ENCODE measurements around the gene SMO.
A peak's percentile ranks its signal among the peaks of the same experiment; 100 is the strongest.

The SMO gene

DNA sequence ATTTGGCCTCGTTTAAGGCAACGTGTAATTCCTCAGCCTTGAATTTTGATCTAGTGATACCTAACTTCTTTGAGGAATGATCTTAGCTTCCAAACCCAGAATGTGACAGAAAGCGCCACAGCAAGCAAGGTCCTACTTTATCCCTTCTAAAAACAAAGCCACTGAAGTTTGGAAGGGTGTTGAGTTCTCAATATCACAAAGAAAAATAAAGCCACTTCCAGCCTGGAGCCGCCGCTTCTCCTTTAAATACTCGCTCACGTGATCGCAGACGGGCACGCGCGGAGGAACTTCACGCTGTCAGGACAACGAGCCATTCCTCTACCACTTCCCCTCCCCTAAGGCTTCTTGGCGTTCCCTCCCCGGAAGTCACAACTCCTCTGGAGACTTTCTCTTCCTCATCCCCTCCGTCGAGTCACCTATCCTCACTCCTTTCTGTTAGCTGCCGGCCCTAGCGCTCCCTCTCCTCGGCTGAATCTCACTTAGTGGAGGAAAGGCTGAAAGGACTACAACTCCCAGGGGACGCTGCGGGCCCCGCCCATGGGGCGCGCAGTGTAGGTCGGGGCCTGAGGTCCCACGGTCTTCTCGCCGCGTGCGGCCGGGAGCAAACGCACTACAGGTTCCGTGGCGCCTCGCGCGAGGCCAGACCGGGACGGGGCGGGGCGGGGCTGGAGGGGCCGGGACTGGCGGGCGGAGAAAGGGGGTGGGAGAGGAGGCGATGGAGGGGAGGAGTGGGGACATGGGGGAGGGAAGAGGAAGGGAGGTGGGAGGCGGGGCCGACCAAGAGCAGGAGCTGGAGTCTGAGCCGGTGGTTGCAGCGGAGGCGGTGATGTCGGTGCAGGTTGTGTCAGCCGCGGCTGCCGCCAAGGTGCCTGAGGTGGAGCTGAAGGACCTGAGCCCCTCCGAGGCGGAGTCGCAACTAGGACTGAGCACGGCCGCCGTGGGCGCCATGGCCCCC, 36.1 kb downstream of the SMO start, which contains the start of gene AHCYL2:
Gene AHCYL2, plus strand, starts transcription at position 780 of the 955 bp plus-strand sequence.
- peak within 1 kb of the TSS; percentile 88 for H3K4me3 ChIP-seq (ENCODE audit: low read depth, low read length)
- H3K36me3 ChIP-seq (ENCODE audit: control insufficient read depth, insufficient read depth, low read length): no peaks in the 10 kb centered on the region
- peak within 1 kb of the TSS; percentile 76 for H3K27ac ChIP-seq (ENCODE audit: low read depth, low read length)
- peaks cover 9% of the 10 kb centered on the region for H3K4me1 ChIP-seq (ENCODE audit: control insufficient read depth, insufficient read depth, low read length)
- H3K9ac ChIP-seq (ENCODE audit: low read depth, low read length): peak within 1 kb of the TSS; percentile 59
- no peaks in the 10 kb centered on the region for H3K9me3 ChIP-seq (ENCODE audit: control insufficient read depth, insufficient read depth, low read length)
- 0 out of 2 replicates have a peak, but pooled peaks cover 3% of the 10 kb centered on the region for H3K27me3 ChIP-seq (ENCODE audit: control insufficient read depth, insufficient read depth, low read length)

DNA sequence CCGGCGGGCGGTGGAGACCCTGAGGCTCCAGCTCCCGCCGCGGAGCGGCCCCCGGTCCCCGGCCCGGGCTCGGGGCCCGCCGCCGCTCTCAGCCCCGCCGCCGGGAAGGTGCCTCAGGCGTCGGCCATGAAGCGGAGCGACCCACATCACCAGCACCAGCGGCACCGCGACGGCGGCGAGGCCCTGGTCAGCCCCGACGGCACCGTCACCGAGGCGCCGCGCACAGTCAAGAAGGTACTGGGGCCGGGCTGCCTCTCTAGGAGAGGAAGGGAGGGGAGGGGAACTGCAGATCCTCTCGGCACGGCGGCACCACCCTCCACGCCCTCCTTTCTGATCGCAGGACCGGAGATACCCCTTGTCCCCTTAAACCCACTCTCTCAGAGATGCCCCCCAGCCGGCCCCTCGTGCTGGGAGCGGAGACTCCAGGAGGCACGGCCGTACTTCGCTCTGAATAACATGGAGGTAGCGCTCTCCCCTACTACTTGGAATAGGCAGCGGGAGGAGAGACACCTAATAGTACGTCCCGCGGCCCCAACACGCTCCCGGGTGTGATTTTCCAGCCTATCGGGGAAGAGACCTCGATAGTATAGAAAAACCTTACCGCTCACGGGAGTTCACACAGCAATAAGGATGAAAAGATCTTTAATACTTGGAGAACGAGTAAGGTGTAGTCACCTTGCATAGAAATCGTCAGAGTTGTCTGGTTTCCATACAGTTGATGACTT, 36.9 kb downstream of the SMO start:
- Histone ChIP-seq H3K36me3 (ENCODE audit: control insufficient read depth, insufficient read depth, low read length) (no peaks in the 10 kb centered on the region), H3K27me3 (ENCODE audit: control insufficient read depth, insufficient read depth, low read length) (0 out of 2 replicates have a peak, but pooled peaks cover 3% of the 10 kb centered on the region), H3K9ac (ENCODE audit: low read depth, low read length) (peak overlapping the region; percentile 59), H3K27ac (ENCODE audit: low read depth, low read length) (peak overlapping the region; percentile 76), H3K4me3 (ENCODE audit: low read depth, low read length) (peak overlapping the region; percentile 88), H3K4me1 (ENCODE audit: control insufficient read depth, insufficient read depth, low read length) (peaks cover 9% of the 10 kb centered on the region), H3K9me3 (ENCODE audit: control insufficient read depth, insufficient read depth, low read length) (no peaks in the 10 kb centered on the region)

DNA sequence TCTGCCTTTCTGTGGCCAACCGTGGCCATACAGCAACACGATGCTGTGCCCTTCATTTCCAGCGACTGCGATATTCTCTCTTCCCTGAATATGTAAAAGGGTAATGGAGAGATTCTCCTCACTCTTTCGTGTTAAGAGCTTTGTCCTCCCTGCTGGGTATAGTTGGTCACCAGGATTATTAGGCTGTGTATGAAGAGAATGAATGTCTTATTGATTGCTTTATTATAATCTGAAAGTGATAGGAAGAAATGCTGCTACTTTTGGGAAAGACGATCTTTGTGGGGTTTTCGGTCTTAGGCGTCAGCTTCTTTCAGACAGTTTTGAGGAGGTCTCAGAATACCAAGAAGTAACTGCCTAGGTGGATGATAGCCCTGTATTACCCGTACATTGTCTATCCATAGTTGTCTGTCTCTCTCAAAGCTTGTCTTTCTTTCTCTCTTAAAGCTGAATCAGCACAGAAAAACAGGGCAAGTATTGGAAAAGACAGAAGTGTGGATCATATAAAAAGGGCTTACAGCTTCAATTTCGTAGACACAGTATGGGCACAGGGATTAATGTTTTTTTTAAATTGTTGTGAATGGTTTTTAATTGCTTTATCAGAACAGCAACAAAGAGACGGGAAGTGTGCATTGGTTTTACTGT, 37.6 kb downstream of the SMO start:
- Histone ChIP-seq H3K4me1 (ENCODE audit: control insufficient read depth, insufficient read depth, low read length) (peaks cover 9% of the 10 kb centered on the region), H3K9me3 (ENCODE audit: control insufficient read depth, insufficient read depth, low read length) (no peaks in the 10 kb centered on the region), H3K36me3 (ENCODE audit: control insufficient read depth, insufficient read depth, low read length) (no peaks in the 10 kb centered on the region), H3K4me3 (ENCODE audit: low read depth, low read length) (peak overlapping the region; percentile 88), H3K9ac (ENCODE audit: low read depth, low read length) (peak overlapping the region; percentile 59), H3K27ac (ENCODE audit: low read depth, low read length) (no peak overlapping the region), H3K27me3 (ENCODE audit: control insufficient read depth, insufficient read depth, low read length) (0 out of 2 replicates have a peak, but pooled peaks cover 3% of the 10 kb centered on the region)

DNA sequence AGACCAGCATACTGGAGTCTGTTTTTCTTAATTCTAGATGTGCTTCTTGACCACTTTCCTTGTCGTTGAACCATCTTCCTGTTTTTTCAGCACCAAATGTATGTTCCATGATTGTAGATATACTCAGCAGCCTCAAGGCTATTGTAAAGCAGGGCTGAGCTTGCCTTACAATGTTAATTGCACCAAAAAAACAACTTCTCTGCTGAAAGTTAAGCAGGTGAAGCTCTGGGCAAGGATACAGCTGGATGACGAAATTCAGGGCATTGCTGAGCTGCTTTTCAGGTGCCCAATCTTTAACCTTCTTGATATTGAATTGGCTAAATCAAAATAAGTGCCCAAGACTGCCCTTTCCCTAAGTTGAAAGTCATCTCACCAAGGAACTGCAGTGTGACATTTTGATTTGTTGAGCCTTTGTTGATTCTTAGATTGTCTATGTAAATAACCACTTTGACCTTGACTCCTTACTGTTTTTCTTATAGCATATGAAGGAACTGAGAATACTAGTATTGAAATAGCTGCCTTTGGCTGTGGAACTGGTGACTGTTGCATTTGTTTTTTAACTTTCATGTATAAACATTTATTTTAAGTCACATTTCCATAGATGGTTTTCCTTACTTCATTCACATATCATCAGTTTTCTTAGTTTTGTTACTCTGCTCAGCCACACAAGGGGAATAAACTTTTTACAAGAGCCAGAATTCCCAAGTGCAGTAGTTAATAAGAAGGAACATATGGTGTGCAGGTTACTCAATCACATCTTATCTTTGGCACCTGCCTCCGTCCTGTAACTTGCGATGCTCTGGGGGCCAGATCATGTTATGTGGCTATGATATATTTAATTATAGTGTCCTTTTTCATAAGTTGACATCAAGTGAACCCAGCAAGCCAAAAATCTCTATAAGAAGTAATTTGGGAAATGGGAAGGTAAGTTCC, 39.5 kb downstream of the SMO start:
- Histone ChIP-seq H3K9me3 (ENCODE audit: control insufficient read depth, insufficient read depth, low read length) (no peaks in the 10 kb centered on the region), H3K4me1 (ENCODE audit: control insufficient read depth, insufficient read depth, low read length) (peaks cover 9% of the 10 kb centered on the region), H3K27ac (ENCODE audit: low read depth, low read length) (no peak overlapping the region), H3K36me3 (ENCODE audit: control insufficient read depth, insufficient read depth, low read length) (no peaks in the 10 kb centered on the region), H3K4me3 (ENCODE audit: low read depth, low read length) (no peak overlapping the region), H3K9ac (ENCODE audit: low read depth, low read length) (no peak overlapping the region), H3K27me3 (ENCODE audit: control insufficient read depth, insufficient read depth, low read length) (0 out of 2 replicates have a peak, but pooled peaks cover 3% of the 10 kb centered on the region)

DNA sequence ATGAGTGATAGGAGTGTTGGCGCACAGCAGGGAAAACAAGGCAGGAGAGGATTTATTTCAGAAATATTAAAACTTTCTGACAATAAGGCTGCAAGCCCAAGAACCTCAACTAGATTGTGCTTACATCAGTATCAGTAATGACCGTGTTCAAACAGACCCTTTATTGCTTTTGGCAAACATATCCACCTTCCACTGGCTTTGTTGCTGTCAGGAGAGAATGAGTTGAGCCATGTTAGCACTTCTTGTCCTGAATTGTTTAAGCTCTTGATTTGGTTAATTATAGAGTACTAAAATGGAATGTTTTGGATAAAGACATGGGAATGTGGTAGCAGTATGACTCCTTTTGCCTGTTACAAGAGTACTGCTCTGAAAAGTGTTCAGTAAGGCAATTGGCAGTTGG, 40.2 kb downstream of the SMO start:
- H3K36me3 ChIP-seq (ENCODE audit: control insufficient read depth, insufficient read depth, low read length): no peaks in the 10 kb centered on the region
- no peaks in the 10 kb centered on the region for H3K9me3 ChIP-seq (ENCODE audit: control insufficient read depth, insufficient read depth, low read length)
- no peak overlapping the region for H3K4me3 ChIP-seq (ENCODE audit: low read depth, low read length)
- no peak overlapping the region for H3K9ac ChIP-seq (ENCODE audit: low read depth, low read length)
- peaks cover 9% of the 10 kb centered on the region for H3K4me1 ChIP-seq (ENCODE audit: control insufficient read depth, insufficient read depth, low read length)
- H3K27me3 ChIP-seq (ENCODE audit: control insufficient read depth, insufficient read depth, low read length): 0 out of 2 replicates have a peak, but pooled peaks cover 3% of the 10 kb centered on the region
- H3K27ac ChIP-seq (ENCODE audit: low read depth, low read length): no peak overlapping the region

DNA sequence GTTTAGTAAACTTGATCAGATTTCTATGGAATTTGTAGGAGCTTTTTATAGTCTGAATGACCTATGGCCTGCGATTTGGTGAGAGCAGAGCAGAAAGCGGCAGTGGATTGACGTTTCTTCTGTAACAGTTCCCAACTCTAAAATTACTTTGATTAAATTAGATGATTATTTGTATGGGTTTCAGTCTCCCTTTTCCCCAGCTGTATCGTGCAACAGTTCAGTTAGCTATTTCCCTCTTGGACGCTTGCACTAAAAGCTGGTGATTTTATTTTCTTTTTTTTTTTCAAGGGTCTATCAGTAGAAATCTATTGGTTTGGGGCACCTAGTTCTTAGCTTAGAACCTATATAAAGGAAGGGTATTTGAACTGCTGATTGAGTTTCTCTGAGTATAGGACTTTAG, 43.2 kb downstream of the SMO start:
- Histone ChIP-seq H3K4me1 (ENCODE audit: control insufficient read depth, insufficient read depth, low read length) (peaks cover 4% of the 10 kb centered on the region), H3K36me3 (ENCODE audit: control insufficient read depth, insufficient read depth, low read length) (no peaks in the 10 kb centered on the region), H3K4me3 (ENCODE audit: low read depth, low read length) (no peak overlapping the region), H3K27ac (ENCODE audit: low read depth, low read length) (no peak overlapping the region), H3K9ac (ENCODE audit: low read depth, low read length) (no peak overlapping the region), H3K27me3 (ENCODE audit: control insufficient read depth, insufficient read depth, low read length) (no peaks in the 10 kb centered on the region), H3K9me3 (ENCODE audit: control insufficient read depth, insufficient read depth, low read length) (no peaks in the 10 kb centered on the region)

DNA sequence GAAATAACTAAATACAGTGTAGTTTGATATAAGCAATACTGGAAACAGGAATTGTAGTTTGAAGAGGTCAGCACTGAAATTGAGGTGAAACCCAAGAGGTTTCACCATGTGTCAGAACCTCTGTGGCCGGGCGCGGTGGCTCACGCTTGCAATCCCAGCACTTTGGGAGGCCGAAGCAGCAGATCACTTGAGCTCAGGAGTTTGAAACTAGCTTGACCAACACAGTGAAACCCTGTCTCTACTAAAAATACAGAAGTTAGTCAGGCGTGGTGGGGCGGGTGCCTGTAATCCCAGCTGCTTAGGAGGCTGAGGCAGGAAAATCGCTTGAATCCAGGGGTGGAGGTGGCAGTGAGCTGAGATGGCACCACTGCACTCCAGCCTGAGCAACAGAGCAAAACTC, 50.1 kb downstream of the SMO start:
- Histone ChIP-seq H3K36me3 (ENCODE audit: control insufficient read depth, insufficient read depth, low read length) (no peaks in the 10 kb centered on the region), H3K27me3 (ENCODE audit: control insufficient read depth, insufficient read depth, low read length) (no peaks in the 10 kb centered on the region), H3K4me1 (ENCODE audit: control insufficient read depth, insufficient read depth, low read length) (no peaks in the 10 kb centered on the region), H3K9me3 (ENCODE audit: control insufficient read depth, insufficient read depth, low read length) (no peaks in the 10 kb centered on the region), H3K9ac (ENCODE audit: low read depth, low read length) (no peak overlapping the region), H3K4me3 (ENCODE audit: low read depth, low read length) (no peak overlapping the region), H3K27ac (ENCODE audit: low read depth, low read length) (no peak overlapping the region)

DNA sequence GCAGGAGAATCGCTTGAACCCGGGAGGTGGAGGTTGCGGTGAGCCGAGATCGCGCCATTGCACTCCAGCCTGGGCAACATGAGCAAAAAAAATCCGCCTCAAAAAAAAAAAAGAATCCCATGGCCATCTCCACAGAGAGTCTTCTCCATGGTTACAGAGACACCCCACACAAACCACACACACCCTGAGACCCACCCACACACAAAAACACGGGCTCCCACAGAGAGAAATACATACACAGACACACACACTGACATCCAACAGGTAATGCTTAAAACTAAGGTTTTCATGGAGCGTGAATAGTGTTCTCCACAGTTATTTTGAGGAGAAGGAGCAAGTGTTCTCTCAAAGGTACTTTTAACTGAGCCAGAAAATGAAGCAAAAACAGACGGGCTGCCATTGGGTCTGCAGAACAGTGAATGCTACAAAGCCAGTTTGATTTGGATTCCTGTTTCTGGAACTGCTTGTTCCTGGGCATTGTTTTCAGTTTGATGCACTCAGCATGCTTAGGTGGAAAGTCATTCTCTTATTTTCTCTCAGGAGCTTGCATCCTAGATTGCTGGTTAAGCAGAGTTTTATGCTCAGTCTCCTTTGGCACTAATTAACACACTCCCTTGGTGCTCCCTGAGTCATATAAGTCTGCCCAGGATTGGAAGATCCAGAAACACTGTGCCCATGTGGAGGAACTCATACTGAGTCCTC, 51.8 kb downstream of the SMO start:
- Histone ChIP-seq H3K4me3 (ENCODE audit: low read depth, low read length) (no peak overlapping the region), H3K27ac (ENCODE audit: low read depth, low read length) (no peak overlapping the region), H3K27me3 (ENCODE audit: control insufficient read depth, insufficient read depth, low read length) (no peaks in the 10 kb centered on the region), H3K36me3 (ENCODE audit: control insufficient read depth, insufficient read depth, low read length) (no peaks in the 10 kb centered on the region), H3K4me1 (ENCODE audit: control insufficient read depth, insufficient read depth, low read length) (no peaks in the 10 kb centered on the region), H3K9ac (ENCODE audit: low read depth, low read length) (no peak overlapping the region), H3K9me3 (ENCODE audit: control insufficient read depth, insufficient read depth, low read length) (no peaks in the 10 kb centered on the region)

DNA sequence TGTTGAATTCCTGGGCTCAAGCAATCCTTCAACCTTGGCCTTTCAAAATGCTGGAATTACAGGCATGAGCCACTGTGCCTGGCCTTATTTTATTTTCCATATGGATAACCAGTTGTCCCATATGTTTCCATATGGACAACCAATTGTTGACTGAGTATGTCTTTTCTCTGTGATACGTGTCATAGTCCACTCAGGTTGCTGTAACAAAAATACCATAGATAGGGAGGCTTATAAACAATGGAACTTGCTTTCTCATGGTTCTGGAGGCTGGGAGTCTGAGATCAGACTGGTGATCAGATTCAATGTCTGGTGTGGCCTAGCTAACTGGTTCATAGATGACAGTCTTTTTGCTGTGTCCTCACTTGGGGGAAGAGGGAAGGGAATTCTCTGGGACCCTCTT, 55.8 kb downstream of the SMO start:
- Histone ChIP-seq H3K9me3 (ENCODE audit: control insufficient read depth, insufficient read depth, low read length) (no peaks in the 10 kb centered on the region), H3K27me3 (ENCODE audit: control insufficient read depth, insufficient read depth, low read length) (no peaks in the 10 kb centered on the region), H3K4me1 (ENCODE audit: control insufficient read depth, insufficient read depth, low read length) (peaks cover 4% of the 10 kb centered on the region; the same call in 1 of the 2 replicates), H3K4me3 (ENCODE audit: low read depth, low read length) (no peak overlapping the region), H3K27ac (ENCODE audit: low read depth, low read length) (no peak overlapping the region), H3K9ac (ENCODE audit: low read depth, low read length) (no peak overlapping the region), H3K36me3 (ENCODE audit: control insufficient read depth, insufficient read depth, low read length) (no peaks in the 10 kb centered on the region)
